Measurements from ENCODE around the gene CYB5RL.

Gene CYB5RL

GRCh38 chr1:54207287-54207686 lies 7.5 kb upstream of the CYB5RL start:
- Histone ChIP-seq H3K36me3 (ENCODE audit: low read depth) (peaks cover 87% of the 10 kb centered on the region), H3K9me3 (ENCODE audit: severe bottlenecking) (no peaks in the 10 kb centered on the region), H3K4me3 (ENCODE audit: severe bottlenecking) (no peak overlapping the region), H3K27me3 (ENCODE audit: insufficient read depth, poor library complexity, severe bottlenecking) (no peaks in the 10 kb centered on the region), H3K4me1 (ENCODE audit: insufficient read depth, poor library complexity, severe bottlenecking) (no peaks in the 10 kb centered on the region), H3K27ac (ENCODE audit: poor library complexity, severe bottlenecking) (no peak overlapping the region)
- TF ChIP-seq, protein P1, sequence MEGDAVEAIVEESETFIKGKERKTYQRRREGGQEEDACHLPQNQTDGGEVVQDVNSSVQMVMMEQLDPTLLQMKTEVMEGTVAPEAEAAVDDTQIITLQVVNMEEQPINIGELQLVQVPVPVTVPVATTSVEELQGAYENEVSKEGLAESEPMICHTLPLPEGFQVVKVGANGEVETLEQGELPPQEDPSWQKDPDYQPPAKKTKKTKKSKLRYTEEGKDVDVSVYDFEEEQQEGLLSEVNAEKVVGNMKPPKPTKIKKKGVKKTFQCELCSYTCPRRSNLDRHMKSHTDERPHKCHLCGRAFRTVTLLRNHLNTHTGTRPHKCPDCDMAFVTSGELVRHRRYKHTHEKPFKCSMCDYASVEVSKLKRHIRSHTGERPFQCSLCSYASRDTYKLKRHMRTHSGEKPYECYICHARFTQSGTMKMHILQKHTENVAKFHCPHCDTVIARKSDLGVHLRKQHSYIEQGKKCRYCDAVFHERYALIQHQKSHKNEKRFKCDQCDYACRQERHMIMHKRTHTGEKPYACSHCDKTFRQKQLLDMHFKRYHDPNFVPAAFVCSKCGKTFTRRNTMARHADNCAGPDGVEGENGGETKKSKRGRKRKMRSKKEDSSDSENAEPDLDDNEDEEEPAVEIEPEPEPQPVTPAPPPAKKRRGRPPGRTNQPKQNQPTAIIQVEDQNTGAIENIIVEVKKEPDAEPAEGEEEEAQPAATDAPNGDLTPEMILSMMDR (IDR thresholded peaks at IDR 0.05; ENCODE audit: poor library complexity, severe bottlenecking) = no peak
- no peak for DNase-seq (ENCODE audit: low spot score)
- ATAC-seq (ENCODE audit: low read depth) = no peak

DNA sequence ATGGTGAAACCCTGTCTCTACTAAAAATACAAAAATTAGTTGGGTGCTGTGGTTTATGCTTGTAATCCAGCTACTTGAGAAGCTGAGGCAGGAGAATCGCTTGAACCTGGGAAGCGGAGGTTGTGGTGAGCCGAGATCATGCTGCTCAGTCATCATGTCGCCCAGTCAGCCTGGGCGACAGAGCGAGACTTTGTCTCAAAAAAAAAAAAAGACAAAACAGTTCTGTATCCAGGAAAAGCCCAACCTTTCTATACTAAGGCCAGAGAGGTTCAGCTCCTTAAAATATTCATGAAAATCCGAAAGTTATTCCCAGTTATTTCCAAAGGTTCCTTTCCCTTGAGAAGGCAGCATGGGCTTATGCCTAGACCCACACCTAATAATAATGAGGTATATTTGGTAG lies 4.4 kb upstream of the CYB5RL start:
- peaks cover 64% of the 10 kb centered on the region for H3K36me3 ChIP-seq (ENCODE audit: low read depth)
- no peaks in the 10 kb centered on the region for H3K27me3 ChIP-seq (ENCODE audit: insufficient read depth, poor library complexity, severe bottlenecking)
- TF ChIP-seq, protein P1 (IDR thresholded peaks at IDR 0.05; ENCODE audit: poor library complexity, severe bottlenecking) = no peak
- no peaks in the 10 kb centered on the region for H3K4me1 ChIP-seq (ENCODE audit: insufficient read depth, poor library complexity, severe bottlenecking)
- ATAC-seq (ENCODE audit: low read depth) (no peak), DNase-seq (ENCODE audit: low spot score) (no peak)
- H3K9me3 ChIP-seq (ENCODE audit: severe bottlenecking) = no peaks in the 10 kb centered on the region
- H3K4me3 ChIP-seq (ENCODE audit: severe bottlenecking) = no peak overlapping the region
- H3K27ac ChIP-seq (ENCODE audit: poor library complexity, severe bottlenecking) = no peak overlapping the region

DNA sequence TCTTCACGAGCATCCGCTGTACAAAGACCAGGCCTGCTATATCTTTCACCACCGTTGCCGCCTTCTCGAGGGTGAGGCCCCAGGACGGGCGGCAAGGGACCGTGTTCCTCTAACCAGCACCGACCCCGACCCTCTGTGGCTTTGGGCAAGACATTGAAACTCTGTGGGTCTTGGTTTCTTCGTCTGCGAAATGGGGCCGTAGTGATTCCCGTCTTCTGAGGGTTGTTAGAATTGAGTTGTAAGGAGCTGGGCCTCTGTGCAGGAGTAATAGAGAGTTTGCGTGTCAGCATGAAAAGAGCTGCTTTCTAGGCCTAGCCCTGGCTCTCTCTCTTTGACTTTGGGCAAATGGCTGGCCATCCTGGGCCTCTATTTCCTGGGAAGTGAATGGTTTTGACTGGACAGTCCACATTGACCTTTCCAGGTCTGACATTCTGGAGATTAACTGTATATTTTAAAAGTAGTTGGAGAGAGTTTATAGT lies 728 bp upstream of the CYB5RL start:
- peak overlapping the region; percentile 78 for H3K4me3 ChIP-seq (ENCODE audit: severe bottlenecking)
- TF ChIP-seq, protein P1 (IDR thresholded peaks at IDR 0.05; ENCODE audit: poor library complexity, severe bottlenecking) = no peak
- DNase-seq (ENCODE audit: low spot score) (no peak), ATAC-seq (ENCODE audit: low read depth) (0 out of 3 replicates have a peak, but pooled peaks have one; percentile 2)
- peaks cover 34% of the 10 kb centered on the region for H3K36me3 ChIP-seq (ENCODE audit: low read depth)
- peak overlapping the region; percentile 10 for H3K27ac ChIP-seq (ENCODE audit: poor library complexity, severe bottlenecking)
- no peaks in the 10 kb centered on the region for H3K4me1 ChIP-seq (ENCODE audit: insufficient read depth, poor library complexity, severe bottlenecking)
- H3K27me3 ChIP-seq (ENCODE audit: insufficient read depth, poor library complexity, severe bottlenecking) = no peaks in the 10 kb centered on the region
- H3K9me3 ChIP-seq (ENCODE audit: severe bottlenecking) = no peaks in the 10 kb centered on the region

GRCh38 chr1:54199151-54199764 lies 572 bp downstream of the CYB5RL start:
- H3K27me3 ChIP-seq (ENCODE audit: insufficient read depth, poor library complexity, severe bottlenecking) = no peaks in the 10 kb centered on the region
- H3K36me3 ChIP-seq (ENCODE audit: low read depth) = peaks cover 21% of the 10 kb centered on the region
- ATAC-seq (ENCODE audit: low read depth) (peak; percentile 3; the same call in 2 of the 3 replicates), DNase-seq (ENCODE audit: low spot score) (no peak)
- TF ChIP-seq, protein P1 (IDR thresholded peaks at IDR 0.05; ENCODE audit: poor library complexity, severe bottlenecking) = no peak
- H3K27ac ChIP-seq (ENCODE audit: poor library complexity, severe bottlenecking) = no peak overlapping the region
- peak overlapping the region; percentile 78 for H3K4me3 ChIP-seq (ENCODE audit: severe bottlenecking)
- H3K4me1 ChIP-seq (ENCODE audit: insufficient read depth, poor library complexity, severe bottlenecking) = no peaks in the 10 kb centered on the region
- no peaks in the 10 kb centered on the region for H3K9me3 ChIP-seq (ENCODE audit: severe bottlenecking)

DNA sequence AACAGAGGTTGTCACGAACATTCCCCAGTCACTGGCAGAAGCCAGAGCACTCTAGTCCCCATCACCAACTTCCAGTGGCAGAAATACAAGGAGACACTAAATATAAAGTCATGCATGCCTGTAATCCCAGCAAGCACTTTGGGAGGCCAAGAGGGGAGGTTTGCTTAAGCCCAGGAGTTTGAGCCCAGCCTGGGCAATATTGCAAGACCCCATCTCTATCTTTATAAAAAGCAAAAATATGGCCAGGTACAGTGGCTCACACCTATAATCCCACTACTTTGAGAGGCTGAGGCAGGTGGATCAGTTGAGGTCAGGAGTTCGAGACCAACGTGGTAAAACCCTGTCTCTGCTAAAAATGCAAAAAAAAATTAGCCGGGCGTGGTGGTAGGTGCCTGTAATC lies 6.4 kb downstream of the CYB5RL start:
- Histone ChIP-seq H3K36me3 (ENCODE audit: low read depth) (no peaks in the 10 kb centered on the region), H3K4me1 (ENCODE audit: insufficient read depth, poor library complexity, severe bottlenecking) (no peaks in the 10 kb centered on the region), H3K4me3 (ENCODE audit: severe bottlenecking) (no peak overlapping the region), H3K9me3 (ENCODE audit: severe bottlenecking) (no peaks in the 10 kb centered on the region), H3K27me3 (ENCODE audit: insufficient read depth, poor library complexity, severe bottlenecking) (no peaks in the 10 kb centered on the region), H3K27ac (ENCODE audit: poor library complexity, severe bottlenecking) (no peak overlapping the region)
- ATAC-seq (ENCODE audit: low read depth) = no peak
- DNase-seq (ENCODE audit: low spot score) = no peak
- TF ChIP-seq, protein P1 (IDR thresholded peaks at IDR 0.05; ENCODE audit: poor library complexity, severe bottlenecking) = no peak
